ENCODE measurements around the gene SLC9A5.

Gene SLC9A5, protein sequence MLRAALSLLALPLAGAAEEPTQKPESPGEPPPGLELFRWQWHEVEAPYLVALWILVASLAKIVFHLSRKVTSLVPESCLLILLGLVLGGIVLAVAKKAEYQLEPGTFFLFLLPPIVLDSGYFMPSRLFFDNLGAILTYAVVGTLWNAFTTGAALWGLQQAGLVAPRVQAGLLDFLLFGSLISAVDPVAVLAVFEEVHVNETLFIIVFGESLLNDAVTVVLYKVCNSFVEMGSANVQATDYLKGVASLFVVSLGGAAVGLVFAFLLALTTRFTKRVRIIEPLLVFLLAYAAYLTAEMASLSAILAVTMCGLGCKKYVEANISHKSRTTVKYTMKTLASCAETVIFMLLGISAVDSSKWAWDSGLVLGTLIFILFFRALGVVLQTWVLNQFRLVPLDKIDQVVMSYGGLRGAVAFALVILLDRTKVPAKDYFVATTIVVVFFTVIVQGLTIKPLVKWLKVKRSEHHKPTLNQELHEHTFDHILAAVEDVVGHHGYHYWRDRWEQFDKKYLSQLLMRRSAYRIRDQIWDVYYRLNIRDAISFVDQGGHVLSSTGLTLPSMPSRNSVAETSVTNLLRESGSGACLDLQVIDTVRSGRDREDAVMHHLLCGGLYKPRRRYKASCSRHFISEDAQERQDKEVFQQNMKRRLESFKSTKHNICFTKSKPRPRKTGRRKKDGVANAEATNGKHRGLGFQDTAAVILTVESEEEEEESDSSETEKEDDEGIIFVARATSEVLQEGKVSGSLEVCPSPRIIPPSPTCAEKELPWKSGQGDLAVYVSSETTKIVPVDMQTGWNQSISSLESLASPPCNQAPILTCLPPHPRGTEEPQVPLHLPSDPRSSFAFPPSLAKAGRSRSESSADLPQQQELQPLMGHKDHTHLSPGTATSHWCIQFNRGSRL

DNA sequence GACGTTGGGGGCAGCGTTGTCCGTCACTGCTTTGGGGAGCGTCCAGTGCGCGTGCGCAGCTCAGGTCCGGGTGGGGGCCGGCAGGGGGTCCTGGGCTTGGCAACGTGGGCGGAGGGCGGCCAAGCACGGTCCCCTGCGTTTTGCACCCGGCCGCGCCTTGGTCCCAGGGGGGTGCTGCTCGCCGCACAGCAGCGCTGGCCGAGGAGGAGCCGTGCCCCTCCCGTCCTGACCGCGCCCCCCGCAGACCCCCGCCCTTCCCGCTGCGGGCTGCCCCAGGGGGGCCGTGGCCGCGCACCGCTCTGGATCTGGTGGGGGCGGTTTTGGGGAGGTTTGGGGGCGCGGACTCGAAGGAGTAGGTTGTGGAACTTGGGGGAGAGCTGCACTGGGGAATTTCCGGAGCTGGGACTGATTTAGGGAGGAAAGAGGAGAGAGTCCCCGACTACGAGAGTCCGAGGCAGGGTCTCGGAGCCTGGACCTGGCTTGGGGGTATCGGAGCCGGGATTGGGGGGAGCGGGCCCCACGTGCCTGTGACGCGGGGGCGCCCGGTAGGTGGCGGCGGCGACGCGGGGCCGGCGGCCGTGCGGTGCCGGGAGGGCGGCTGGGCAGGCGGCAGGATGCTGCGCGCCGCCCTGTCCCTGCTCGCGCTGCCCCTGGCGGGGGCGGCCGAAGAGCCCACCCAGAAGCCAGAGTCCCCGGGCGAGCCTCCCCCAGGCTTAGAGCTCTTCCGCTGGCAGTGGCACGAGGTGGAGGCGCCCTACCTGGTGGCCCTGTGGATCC, at the start of gene SLC9A5:
SLC9A5 (plus strand) TSS at position 579 of the 777 bp plus-strand sequence; CDS start at position 615, 36 bp downstream.
- in situ Hi-C loops (cut with MboI; ENCODE audit: low sequenced_read_pairs): no loop called here

DNA sequence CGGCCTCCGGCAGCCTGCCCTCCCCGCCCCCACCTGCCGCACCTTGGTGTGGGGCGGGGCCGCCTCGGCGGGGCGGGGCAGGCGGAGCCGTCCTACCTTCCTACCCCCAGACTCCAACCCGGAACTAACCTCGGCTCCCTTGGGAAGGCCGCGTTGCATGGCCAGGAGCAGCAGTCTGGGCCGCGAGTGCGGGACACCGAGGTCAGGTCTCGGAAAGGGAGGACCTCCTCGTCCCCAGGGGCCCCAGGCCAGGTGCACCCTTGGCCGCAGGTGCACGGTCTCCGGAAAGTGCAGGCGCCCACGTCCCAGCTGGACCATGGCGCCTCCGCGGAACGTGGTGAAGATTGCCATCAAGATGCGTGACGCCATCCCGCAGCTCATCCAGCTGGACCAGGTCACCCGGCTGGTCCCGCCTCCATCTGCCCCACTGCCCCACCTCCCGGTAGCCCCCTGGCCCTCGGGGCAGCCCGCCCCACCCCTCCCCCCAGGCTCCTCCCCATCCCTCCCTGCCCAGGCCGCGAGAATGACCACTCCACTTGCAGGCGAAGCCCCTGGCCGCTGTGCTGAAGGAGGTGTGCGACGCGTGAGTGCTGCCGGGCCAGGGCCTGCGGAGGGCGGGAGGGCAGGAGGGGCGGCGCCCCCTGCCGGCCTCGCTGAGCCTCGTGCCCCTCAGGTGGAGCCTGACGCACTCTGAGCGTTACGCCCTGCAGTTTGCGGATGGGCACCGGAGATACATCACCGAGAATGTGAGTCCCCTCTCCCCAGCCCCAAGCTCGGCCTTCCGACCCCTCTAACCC, 49.6 kb upstream of the SLC9A5 start, which contains the start of gene ELMO3:
ELMO3 (plus strand) TSS at position 121 of the 797 bp plus-strand sequence; CDS start at position 317, 196 bp downstream.
- in situ Hi-C loops (cut with MboI; ENCODE audit: low sequenced_read_pairs): no loop called here

DNA sequence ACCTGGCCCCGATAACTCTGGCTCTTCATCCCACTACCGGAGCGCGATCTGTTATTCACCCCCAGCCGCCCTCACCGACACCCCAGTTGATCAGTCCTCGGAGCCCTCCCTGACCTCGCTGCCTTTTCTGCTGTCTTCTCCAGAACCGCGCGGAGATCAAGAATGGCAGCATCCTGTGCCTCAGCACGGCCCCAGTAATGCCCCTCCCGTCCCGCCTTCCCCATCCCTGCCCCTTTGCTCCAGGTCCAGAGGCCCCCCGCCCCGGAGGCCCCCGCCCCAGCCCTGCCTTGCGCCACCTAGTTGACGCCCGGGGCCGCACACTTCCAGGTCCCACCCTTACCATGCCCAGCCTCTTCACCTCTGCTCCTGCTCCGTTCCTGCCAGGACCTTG, 49.0 kb upstream of the SLC9A5 start:
- in situ Hi-C loops (cut with MboI; ENCODE audit: low sequenced_read_pairs): no loop called here

DNA sequence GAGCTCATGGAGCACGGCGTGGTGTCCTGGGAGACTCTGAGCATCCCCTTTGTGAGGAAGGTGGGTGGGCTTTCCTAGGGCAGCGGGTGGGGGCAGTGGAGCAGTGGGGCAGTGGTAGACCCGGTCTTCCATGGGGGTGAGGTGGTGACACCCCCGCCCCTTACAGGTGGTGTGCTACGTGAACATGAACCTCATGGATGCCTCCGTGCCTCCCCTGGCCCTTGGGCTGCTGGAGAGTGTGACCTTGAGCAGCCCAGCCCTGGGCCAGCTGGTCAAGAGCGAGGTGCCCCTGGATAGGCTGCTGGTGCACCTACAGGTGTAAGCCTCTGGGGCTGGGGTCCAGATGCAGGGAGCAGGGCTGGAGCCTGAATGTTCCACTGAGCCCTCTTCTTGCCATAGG, 48.3 kb upstream of the SLC9A5 start:
- in situ Hi-C loops (cut with MboI; ENCODE audit: low sequenced_read_pairs): no loop called here

DNA sequence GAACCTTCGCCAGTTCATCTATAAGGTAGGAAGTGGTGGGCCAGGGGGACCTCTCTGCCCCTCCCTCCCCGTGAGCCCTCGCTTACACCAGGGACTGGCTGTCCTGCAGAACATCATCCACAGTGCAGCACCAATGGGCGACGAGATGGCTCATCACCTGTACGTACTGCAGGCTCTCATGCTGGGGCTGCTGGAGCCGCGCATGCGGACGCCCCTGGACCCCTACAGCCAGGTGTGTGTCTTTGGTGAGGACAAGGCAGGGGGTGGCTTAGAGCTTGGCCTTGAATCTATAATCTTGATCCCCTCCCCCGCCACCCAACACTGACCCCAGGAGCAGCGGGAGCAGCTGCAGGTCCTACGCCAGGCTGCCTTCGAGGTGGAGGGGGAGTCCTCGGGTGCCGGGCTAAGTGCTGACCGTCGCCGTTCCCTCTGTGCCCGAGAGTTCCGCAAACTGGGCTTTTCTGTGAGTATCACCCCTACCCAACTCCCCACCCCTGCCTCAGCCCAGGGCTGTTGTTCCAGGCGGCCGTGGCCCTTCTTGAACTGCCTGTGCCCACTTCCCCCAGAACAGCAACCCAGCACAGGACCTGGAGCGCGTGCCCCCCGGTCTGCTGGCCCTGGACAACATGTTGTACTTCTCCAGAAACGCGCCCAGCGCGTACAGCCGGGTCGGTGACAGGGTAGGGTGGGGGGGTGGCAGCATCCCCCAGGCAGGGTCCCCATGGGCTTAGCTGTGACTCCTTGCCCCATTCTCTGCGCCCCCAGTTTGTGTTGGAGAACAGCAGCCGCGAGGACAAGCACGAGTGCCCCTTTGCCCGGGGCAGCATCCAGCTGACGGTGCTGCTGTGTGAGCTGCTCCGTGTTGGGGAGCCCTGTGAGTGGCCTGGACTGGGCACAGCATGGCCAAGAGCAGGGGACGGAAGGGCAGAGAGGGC, 47.1 kb upstream of the SLC9A5 start:
- in situ Hi-C loops (cut with MboI; ENCODE audit: low sequenced_read_pairs): no loop called here

DNA sequence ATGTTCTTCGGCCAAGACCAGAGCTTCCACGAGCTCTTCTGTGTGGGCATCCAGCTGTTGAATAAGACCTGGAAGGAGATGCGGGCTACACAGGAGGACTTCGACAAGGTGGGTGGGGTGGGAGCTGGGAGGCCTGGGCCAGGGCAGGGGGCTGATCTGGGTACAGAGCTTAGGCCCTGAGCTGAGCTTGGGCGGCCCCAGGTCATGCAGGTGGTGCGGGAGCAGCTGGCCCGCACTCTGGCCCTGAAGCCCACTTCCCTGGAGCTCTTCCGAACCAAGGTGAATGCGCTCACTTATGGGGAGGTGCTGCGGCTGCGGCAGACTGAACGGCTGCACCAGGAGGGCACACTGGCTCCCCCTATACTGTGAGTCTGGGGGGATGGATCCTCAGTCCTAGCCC, 46.4 kb upstream of the SLC9A5 start:
- in situ Hi-C loops (cut with MboI; ENCODE audit: low sequenced_read_pairs): no loop called here

DNA sequence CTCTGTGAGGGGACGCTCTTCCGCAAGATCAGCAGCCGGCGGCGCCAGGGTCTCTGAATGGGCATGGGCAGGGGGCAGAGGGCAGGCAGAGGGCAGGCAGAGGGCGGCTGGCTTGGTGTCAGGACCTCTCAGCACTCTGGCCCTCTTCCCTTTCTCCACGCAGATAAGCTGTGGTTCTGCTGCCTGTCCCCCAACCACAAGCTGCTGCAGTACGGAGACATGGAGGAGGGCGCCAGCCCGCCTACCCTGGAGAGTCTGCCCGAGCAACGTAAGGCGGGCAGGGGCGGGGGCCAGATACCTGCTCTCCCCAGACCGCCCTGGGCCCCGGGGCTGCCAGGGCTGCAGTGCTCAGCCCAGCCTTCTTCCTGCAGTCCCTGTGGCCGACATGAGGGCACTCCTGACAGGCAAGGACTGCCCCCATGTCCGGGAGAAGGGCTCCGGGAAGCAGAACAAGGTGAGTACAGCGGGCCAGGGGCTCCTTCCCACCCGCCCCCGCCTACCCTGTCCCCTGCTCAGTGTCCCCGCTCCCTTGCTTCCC, 45.8 kb upstream of the SLC9A5 start:
- in situ Hi-C loops (cut with MboI; ENCODE audit: low sequenced_read_pairs): no loop called here

DNA sequence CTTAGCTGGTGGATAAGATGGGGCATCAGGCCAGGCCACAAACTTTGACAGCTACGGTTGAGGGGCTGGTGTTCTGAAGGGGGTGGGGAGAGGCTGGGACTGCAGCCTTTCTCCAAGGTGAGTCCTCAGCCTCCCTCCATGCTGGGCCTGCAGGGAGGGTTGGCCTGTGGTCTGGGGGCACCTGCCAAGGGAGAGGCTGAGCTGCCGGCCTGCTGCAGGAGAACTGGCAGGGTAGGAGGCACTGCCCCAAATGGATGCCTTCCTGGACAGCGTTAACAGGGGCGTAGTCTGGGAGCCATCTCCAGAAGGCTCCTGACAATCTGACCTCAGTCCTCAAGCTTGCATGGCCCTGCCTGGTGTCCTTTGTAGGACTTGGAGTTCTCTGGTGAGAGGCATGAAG, 44.7 kb upstream of the SLC9A5 start:
- in situ Hi-C loops (cut with MboI; ENCODE audit: low sequenced_read_pairs): no loop called here

DNA sequence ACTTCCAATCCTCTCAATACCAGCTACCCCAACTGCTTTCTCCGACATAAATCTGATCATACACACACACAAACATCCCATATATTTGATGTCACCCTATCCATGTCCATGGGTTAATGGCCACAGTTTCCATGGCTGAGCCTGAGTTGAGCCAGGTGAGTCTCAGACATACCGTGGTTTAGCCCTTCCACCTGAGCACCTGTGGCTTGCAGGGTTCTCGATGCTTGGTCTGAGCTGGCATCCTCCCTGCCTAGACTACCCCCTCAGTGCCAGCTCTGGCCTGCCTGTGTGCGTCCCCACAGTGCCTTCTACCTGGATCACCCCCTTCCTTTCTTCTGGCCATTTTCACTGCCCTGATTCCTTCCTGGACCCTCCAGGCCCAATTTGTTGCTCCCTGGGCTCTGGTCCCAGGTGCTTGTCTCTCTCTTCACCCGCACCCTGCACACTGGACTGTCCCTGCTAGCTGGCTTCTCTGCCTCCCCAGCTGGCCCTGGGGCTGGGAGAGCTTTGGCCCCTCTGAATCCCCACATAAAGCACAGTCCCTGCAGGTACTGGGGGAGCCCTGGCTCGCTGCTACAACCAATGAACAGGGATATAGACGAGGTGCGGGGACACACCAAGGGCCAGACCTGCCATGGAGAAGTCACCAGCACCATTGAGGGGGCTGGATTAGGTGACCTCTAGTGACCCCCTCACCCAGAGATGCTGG, 42.5 kb upstream of the SLC9A5 start:
- in situ Hi-C loops (cut with MboI; ENCODE audit: low sequenced_read_pairs): no loop called here

DNA sequence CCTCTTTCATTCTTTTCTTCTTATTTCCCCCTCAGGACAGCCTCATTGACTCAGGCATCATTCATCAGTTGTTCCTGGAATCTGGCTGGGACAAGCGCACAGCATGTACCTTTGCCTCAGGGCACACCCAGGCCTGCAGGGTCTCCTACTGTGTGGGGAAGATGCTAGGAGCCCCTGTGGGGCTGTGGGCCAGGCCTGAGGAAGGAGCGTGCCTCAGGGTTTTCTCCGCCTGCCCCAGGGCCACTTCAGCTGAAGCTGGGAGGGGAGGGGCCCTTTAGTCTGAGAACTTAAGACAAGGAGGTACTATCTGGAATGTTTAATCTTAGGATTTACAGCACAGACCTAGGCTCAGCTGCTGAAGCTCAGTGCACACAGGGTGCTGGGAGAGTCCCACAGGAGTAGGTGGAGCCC, 41.9 kb upstream of the SLC9A5 start:
- in situ Hi-C loops (cut with MboI; ENCODE audit: low sequenced_read_pairs): no loop called here

DNA sequence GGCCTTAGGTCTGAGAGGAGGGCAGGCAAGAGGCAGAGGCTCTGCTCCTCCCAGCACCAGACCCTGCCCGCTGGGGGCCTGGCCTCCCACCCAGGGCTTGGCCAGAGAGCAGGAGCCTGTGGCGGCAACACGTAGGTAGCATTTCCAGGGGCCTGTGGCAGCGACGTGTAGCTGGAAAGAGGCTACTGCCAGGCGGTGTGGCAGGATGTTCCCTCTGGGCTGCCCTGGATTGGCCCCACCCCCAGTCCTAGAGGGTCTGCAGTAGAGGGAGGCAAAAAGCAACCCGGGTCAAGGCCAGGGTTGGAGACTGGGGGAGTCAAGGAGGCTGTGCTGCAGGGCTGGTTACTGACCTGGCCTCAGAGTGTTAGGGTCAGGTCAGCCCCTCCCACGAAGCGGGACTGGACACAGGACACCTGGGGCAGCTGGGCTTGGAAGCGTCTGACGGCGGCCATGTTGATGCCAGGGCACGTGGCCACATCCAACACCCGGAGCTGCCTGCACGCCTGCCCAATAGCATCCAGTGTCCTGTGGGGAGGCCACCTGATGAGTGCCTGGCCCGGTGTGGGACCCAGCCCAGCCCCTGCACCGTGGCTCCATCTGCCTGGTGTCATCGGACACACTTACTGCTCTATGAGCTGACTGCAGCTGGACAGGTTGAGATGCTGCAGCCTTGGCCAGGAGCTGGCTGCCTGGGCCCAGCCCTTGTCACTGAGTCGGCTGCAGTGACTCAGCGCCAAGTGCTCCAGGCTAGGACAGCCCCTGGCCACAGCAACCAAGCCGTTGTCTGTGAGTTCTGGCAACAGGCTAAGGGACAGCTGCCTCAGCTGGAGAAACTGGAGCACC, 41.3 kb upstream of the SLC9A5 start:
- in situ Hi-C loops (cut with MboI; ENCODE audit: low sequenced_read_pairs): no loop called here

DNA sequence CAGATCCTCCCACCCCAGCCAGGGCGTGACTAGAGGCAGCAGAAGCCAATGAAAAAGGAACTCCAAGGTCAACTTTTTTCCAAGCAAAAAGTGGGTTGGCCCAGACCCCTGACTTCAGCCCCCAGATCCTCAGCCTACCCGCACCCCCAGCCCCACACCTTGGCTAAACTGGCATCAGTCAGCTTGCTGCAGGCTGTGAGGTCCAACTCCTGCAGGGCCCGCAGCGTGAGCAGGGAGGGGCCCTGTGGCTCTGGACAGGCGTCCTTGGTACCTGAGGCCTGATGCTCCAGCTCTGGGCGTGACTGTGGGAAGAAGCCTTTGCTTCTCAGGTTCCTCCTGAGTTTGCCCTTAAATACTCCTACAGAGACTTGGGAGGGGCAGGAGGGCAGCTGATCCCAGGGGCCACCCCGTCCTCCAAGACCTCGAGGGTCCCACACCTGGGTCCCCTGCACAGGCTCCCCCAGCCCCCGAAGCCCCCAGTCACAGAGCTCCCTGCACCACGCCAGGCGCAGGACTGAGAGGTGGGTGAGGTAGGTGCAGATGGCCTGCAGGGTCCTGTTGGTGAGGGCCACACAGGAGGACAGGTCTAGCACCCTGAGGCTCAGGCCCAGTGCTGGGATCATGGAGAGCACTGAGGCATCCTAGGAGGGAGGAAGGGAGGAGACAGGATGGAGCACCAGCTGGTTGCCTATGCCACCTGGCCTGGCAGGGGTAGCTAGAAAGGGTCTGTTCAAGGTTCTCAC, 40.5 kb upstream of the SLC9A5 start:
- in situ Hi-C loops (cut with MboI; ENCODE audit: low sequenced_read_pairs): no loop called here

DNA sequence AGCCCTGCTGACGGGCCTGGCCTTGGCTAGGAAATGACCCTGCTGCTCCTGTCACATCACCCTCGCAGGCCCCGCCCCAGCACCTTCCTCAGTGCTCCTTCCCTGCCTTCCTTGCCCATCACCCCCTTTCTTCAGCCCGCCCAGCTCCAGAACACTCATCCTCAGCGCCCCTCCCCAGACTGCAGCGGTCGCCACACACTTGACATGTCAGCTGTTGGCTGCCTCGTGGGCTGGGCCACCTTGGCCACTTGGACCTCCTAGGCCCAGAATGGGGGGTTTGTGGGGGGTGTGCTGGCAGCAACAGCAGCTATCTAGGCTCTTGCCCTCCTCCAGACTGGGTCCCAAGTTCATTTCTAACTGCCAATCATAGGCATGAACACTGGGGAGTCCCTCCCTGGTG, 39.2 kb upstream of the SLC9A5 start:
- in situ Hi-C loops (cut with MboI; ENCODE audit: low sequenced_read_pairs): no loop called here

DNA sequence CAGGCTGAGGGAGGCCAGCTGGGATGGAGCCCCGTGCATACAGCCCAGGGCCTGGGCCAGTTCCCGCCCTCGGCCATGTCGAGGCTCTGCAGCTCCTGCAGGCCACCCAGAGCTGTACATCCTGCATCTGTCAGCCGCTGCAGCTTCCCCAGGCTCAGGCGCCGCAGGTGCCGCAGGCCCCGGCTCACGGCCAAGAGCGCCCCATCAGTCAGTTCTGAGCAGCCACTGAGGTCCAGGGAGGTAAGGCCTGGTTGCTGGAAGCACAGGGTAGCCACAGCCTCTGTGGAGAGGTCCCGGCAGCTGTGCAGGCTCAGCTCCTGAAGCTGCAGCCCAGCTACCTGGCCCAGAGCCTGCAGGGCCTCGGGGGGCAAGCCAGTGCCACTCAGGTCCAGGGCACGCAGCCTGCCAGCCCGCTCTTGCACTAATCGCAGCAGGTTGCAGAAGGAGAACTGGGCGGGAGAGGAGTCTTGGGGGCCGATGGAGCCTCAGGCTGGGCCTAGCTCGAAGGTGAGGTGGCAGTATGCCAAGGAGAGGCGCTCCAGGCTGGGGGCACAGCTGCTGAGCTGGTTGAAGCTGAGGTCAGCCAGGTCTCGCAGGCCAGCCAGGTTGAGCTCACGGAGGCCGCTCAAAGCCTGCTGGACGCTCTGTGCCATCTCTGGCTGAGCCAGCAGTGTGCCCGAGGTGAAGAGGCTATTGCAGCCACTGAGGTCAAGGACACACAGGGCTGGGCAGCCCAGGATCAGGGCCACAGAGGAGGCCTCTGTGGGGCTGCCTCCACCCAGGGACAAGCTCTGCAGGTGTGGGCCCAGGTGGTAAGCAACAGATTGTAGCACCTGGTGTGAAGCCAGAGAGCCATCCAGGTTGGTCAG, 38.5 kb upstream of the SLC9A5 start:
- in situ Hi-C loops (cut with MboI; ENCODE audit: low sequenced_read_pairs): no loop called here

DNA sequence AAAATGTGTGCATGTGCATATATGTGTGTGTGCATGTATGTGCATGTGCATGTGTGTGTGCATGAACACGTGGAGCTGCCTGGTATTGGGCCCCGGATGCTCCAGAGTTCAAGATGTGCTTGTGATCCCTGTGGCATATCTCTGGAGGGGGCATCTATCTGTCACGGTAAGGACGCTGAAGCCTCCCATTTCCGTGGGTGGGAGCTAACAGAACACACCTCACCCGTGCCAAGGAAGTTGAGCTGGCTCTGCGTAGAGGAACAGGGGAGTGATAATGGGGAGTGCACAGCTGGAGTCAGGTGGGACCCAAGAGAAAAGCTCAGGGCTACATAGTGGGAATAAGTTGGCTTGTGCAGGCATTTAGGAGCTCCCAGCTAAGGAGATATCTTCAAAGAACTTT, 37.1 kb upstream of the SLC9A5 start:
- in situ Hi-C loops (cut with MboI; ENCODE audit: low sequenced_read_pairs): no loop called here

DNA sequence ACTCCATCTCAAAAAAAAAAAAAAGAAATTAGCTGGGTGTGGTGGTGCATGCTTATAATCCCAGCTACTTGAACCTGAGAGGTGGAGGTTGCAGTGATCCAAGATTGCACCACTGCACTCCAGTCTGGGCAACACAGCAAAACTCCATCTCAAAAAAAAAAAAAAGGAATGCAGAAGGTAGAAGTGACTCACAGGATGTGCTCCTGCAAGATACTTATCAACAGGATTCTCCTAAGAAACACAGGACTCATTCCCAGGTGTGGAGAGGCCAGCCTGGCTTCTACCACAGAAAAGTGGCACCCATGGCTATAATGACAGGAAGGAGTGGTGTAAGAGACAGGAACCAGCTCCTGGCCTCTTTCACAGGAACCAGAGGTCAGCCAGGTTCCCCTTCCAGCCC, 36.0 kb upstream of the SLC9A5 start:
- in situ Hi-C loops (cut with MboI; ENCODE audit: low sequenced_read_pairs): no loop called here

Measured in HL-60/S4 treated with retinoic acid at 250 ng/mL for 4 days and 3 days (cell line).